K562 (cell line): ENCODE results near the gene DCTN2. TPM values are rescaled to one million over a fixed set of nuclear protein-coding genes. Genes with fewer than 3 reads are reported as not detected.
A peak's percentile ranks its signal among the peaks of the same experiment; 100 is the strongest.

ENCODE experiments used
- ARID3B ChIP-seq: fragments of 250-450 bp; sonication (Bioruptor Pico); IDR thresholded peaks from 2 replicates; pipeline ENCODE4 v1.4.0; 2020; ENCODE audit warnings: borderline replicate concordance
- CBX3 ChIP-seq, 2 experiments: IDR thresholded peaks; 1 replicate in 1 of 2; 2 replicates in 1 of 2; pipeline ENCODE4 v1.6.1; 2012; ENCODE audit warnings: inconsistent platforms in 2 of 2, low read length in 2 of 2, borderline replicate concordance in 1 of 2, control low read depth in 1 of 2
- FOS ChIP-seq: IDR thresholded peaks from 3 replicates; pipeline ENCODE4 v1.6.1; 2011; ENCODE audit not compliant: insufficient read length; ENCODE audit errors: extremely low read depth
- HDAC8 ChIP-seq: fragments of 450-650 bp; IDR thresholded peaks from 2 replicates; pipeline ENCODE4 v1.6.1; 2016; ENCODE audit warnings: mild to moderate bottlenecking, missing genetic modification characterization, moderate library complexity, missing compliant biosample characterization
- HNRNPLL ChIP-seq: fragments of 200-400 bp; formaldehyde crosslinking; IDR thresholded peaks from 2 replicates; pipeline ENCODE4 v1.6.1; 2017; ENCODE audit warnings: low read length, low read depth, mild to moderate bottlenecking; ENCODE audit not compliant: poor library complexity, severe bottlenecking
- HOXB6 ChIP-seq: fragments of 250-450 bp; sonication (Bioruptor Pico); IDR thresholded peaks from 2 replicates; pipeline ENCODE4 v1.5.1; 2022; ENCODE audit warnings: mild to moderate bottlenecking, borderline replicate concordance
- NCOA6 ChIP-seq: fragments of 450-650 bp; IDR thresholded peaks from 2 replicates; pipeline ENCODE4 v1.6.1; 2017; ENCODE audit warnings: mild to moderate bottlenecking
- NFRKB ChIP-seq: fragments of 450-650 bp; IDR thresholded peaks from 2 replicates; pipeline ENCODE4 v1.6.1; 2016; ENCODE audit warnings: low read depth
- NR2F6 ChIP-seq: fragments of 450-650 bp; formaldehyde crosslinking; IDR thresholded peaks from 2 replicates; pipeline ENCODE4 v1.4.0; 2020; ENCODE audit warnings: mild to moderate bottlenecking
- PCBP1 ChIP-seq: fragments of 200-400 bp; formaldehyde crosslinking; IDR thresholded peaks from 2 replicates; pipeline ENCODE4 v1.6.1; 2018; ENCODE audit warnings: mild to moderate bottlenecking, low read depth, low read length; ENCODE audit not compliant: poor library complexity, severe bottlenecking
- PTBP1 ChIP-seq: fragments of 200-400 bp; formaldehyde crosslinking; IDR thresholded peaks from 2 replicates; pipeline ENCODE4 v1.6.1; 2017; ENCODE audit warnings: low read depth, low read length
- RBBP5 ChIP-seq: fragments of 200-600 bp; sonication (generic); IDR thresholded peaks from 2 replicates; pipeline ENCODE4 v1.6.1; 2012; ENCODE audit warnings: borderline replicate concordance, mild to moderate bottlenecking, low read length, control low read depth, inconsistent platforms; ENCODE audit not compliant: insufficient read depth, poor library complexity, severe bottlenecking
- RBFOX2 ChIP-seq: fragments of 200-400 bp; formaldehyde crosslinking; IDR thresholded peaks from 2 replicates; pipeline ENCODE4 v1.6.1; 2017; ENCODE audit warnings: low read depth, mild to moderate bottlenecking, low read length, moderate library complexity
- SNIP1 ChIP-seq: fragments of 450-650 bp; IDR thresholded peaks from 2 replicates; pipeline ENCODE4 v1.7.1; 2017; ENCODE audit warnings: low read depth, mild to moderate bottlenecking
- USF1 ChIP-seq: sonication (generic); formaldehyde crosslinking; IDR thresholded peaks from 2 replicates; pipeline ENCODE4 v1.9.0; 2022; ENCODE audit warnings: mild to moderate bottlenecking, missing genetic modification reagents
- ZC3H8 ChIP-seq: fragments of 450-650 bp; IDR thresholded peaks from 2 replicates; pipeline ENCODE4 v1.6.1; 2017
- ZNF232 ChIP-seq: sonication (generic); formaldehyde crosslinking; IDR thresholded peaks from 2 replicates; pipeline ENCODE4 v1.8.0; 2022; ENCODE audit warnings: mild to moderate bottlenecking, missing genetic modification reagents
- ZNF41 ChIP-seq: fragments of 250-450 bp; sonication (Bioruptor Pico); conservative IDR thresholded peaks from 2 replicates; pipeline ENCODE4 v1.4.0; 2020; ENCODE audit warnings: mild to moderate bottlenecking
- ZNF57 ChIP-seq: fragments of 450-650 bp; formaldehyde crosslinking; IDR thresholded peaks from 2 replicates; pipeline ENCODE4 v1.4.0; 2020; ENCODE audit warnings: mild to moderate bottlenecking, moderate library complexity
- ZNF609 ChIP-seq: sonication (generic); formaldehyde crosslinking; IDR thresholded peaks from 2 replicates; pipeline ENCODE4 v1.8.1; 2023; ENCODE audit warnings: missing genetic modification reagents, mild to moderate bottlenecking, borderline replicate concordance
- polyA plus RNA-seq, 8 experiments: library from polyadenylated mRNA; depleted of rRNA in 4 of 8; stranded (reverse) in 5 of 8; unstranded in 3 of 8; fragments of >200 nt; fragmentation: Nextera tagmentation in 2 of 8; fragmentation: Illumina TruSeq in 1 of 8; extraction: Ambion mirVana in 2 of 8; extraction: Trizol in 1 of 8; gene quantifications; 2 replicates each; pipeline versions ENCODE4 v1.2.1 to v1.2.3, GENCODE V29; 2011 to 2014; ENCODE audit warnings: inconsistent platforms in 1 of 8, missing spikeins in 1 of 8
- total RNA-seq, 7 experiments: library from RNA; depleted of rRNA in 6 of 7; stranded (reverse); fragments of >200 nt in 6 of 7; fragmentation: Illumina TruSeq in 2 of 7; extraction: Trizol in 2 of 7; gene quantifications; 2 replicates each; pipeline versions ENCODE4 v1.2.1 to v1.2.3, GENCODE V29; 2011 to 2021; ENCODE audit warnings: low replicate concordance in 1 of 7
- TF ChIP-seq, protein P1 (sequence below): fragments of 450-650 bp; IDR thresholded peaks from 2 replicates; pipeline ENCODE4 v1.6.1; 2016; ENCODE audit warnings: mild to moderate bottlenecking

The DCTN2 gene
- total and polyA plus RNA-seq, 9 of the 15 experiments (the other 6 are each of a cell fraction or from before 2014, with no cell fraction given) = 43.6 to 270 (median 125) TPM

GRCh38 chr12:57552306-57552651 lies 5.3 kb upstream of the DCTN2 start (continued):
- TF ChIP-seq PTBP1 (no peak), ZNF57 (no peak), NCOA6 (no peak), CBX3 (IDR thresholded peaks at IDR 0.05; ENCODE audit: borderline replicate concordance in 1 of 2, low read length in 2 of 2) (0 out of 3 replicates have a peak, but pooled peaks of 1 of the 2 experiments have one; percentile 6), HNRNPLL (no peak), SNIP1 (no peak), RBBP5 (no peak), ZNF609 (no peak), RBFOX2 (no peak), USF1 (no peak), NFRKB (no peak), FOS (no peak), HOXB6 (peak; percentile 58; the same call in 1 of the 2 replicates), ZNF232 (no peak), HDAC8 (tag) (no peak), ZNF41 (CRISPR knock-in tag) (no peak), ARID3B (CRISPR knock-in tag) (no peak), PCBP1 (no peak), ZC3H8 (no peak), NR2F6 (CRISPR knock-in tag) (no peak)
- TF ChIP-seq, protein P1, sequence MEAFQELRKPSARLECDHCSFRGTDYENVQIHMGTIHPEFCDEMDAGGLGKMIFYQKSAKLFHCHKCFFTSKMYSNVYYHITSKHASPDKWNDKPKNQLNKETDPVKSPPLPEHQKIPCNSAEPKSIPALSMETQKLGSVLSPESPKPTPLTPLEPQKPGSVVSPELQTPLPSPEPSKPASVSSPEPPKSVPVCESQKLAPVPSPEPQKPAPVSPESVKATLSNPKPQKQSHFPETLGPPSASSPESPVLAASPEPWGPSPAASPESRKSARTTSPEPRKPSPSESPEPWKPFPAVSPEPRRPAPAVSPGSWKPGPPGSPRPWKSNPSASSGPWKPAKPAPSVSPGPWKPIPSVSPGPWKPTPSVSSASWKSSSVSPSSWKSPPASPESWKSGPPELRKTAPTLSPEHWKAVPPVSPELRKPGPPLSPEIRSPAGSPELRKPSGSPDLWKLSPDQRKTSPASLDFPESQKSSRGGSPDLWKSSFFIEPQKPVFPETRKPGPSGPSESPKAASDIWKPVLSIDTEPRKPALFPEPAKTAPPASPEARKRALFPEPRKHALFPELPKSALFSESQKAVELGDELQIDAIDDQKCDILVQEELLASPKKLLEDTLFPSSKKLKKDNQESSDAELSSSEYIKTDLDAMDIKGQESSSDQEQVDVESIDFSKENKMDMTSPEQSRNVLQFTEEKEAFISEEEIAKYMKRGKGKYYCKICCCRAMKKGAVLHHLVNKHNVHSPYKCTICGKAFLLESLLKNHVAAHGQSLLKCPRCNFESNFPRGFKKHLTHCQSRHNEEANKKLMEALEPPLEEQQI = peak; percentile 69; the same call in 1 of the 2 replicates
